IPS-18a (cell line): ENCODE results near the gene PRMT1.

Experiments used
- H3K27ac ChIP-seq: one replicate; pipeline ENCODE4 v1.5.1; 2013; ENCODE audit warnings: low read length
- H3K27me3 ChIP-seq: one replicate; pipeline ENCODE4 v1.6.1; 2013; ENCODE audit warnings: mild to moderate bottlenecking, low read length; ENCODE audit not compliant: control insufficient read depth, insufficient read depth
- H3K36me3 ChIP-seq: one replicate; pipeline ENCODE4 v1.6.1; 2013; ENCODE audit warnings: low read depth, low read length; ENCODE audit not compliant: control insufficient read depth
- H3K4me1 ChIP-seq: one replicate; pipeline ENCODE4 v1.6.1; 2013; ENCODE audit warnings: low read depth, low read length; ENCODE audit not compliant: control insufficient read depth
- H3K4me3 ChIP-seq: one replicate; pipeline ENCODE4 v1.5.1; 2013; ENCODE audit warnings: low read length
- H3K9ac ChIP-seq: one replicate; pipeline ENCODE4 v1.6.1; 2013; ENCODE audit warnings: mild to moderate bottlenecking, low read length, moderate library complexity
- H3K9me3 ChIP-seq: one replicate; pipeline ENCODE4 v1.6.1; 2013; ENCODE audit warnings: low read depth, low read length; ENCODE audit not compliant: control insufficient read depth

The PRMT1 gene

DNA sequence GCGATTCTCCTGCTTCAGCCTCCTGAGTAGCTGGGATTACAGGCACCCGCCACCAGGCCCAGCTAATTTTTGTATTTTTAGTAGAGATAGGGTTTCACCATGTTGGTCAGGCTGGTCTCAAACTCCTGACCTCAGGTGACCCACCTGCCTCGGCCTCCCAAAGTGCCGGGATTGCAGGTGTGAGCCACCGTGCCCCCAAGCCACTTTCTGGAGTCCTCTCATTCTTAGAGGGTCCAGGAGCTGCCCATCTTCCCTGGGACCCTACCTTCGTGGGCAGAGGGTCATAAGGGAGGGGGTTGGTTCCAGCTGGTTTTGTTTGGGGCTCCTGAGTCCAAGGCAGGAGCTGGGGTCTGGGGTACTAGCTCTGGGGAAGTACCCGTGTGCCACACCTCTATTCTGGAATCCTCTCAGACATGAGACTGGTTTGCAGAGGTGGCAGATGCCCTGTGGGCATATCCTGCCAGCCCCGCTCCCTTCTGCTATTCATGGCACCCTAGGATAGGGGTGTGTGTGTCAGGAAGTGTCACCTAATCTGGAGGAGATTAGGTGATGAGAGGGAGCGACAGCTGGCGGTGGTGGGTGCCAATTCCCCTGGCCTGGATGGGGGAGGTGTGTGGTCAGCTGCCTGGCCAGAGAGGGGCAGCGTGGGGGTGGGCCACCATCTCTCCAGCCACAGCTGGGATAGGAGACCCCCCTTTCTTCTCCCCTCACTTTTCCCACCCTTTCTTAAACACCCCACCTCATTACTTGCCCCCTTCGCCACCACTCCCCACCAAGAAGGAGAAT lies 2.1 kb downstream of the PRMT1 start:
- H3K36me3 ChIP-seq = peaks cover 32% of the 10 kb centered on the region
- H3K27ac ChIP-seq = no peak overlapping the region
- no peaks in the 10 kb centered on the region for H3K27me3 ChIP-seq
- H3K9ac ChIP-seq = no peak overlapping the region
- H3K9me3 ChIP-seq = no peaks in the 10 kb centered on the region
- peak overlapping the region; percentile 98 for H3K4me3 ChIP-seq
- H3K4me1 ChIP-seq = peaks cover 14% of the 10 kb centered on the region

DNA sequence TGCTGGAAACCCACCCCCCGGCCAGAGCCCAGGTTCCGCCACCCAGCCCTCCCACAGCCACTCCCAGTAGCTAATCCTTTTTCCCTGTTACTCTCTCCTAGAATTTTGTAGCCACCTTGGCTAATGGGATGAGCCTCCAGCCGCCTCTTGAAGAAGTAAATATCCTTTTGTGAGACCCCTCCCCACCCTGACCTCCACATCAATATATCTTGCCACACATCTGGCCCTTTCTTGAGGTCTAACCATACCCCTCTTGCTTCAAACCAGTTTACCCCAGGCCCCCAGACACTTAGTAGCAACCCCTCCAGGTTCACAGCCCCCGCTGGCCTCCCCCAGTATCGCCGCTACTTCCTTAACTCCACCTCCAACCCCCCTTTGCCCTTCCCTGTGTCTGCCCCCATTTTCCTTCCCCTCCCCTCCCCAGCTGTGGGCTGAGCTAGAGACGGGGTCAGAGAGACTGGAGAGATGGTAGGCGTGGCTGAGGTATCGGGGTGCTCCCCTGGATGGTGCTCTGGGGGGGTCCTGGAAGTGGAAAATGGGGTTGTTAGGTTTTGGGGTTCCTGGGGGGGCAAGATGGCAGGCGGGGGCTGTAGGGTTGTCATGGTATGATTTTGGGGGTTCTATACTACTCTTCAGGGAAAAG lies 2.8 kb downstream of the PRMT1 start:
- H3K4me3 ChIP-seq = peak overlapping the region; percentile 43
- H3K36me3 ChIP-seq = peaks cover 38% of the 10 kb centered on the region
- no peaks in the 10 kb centered on the region for H3K9me3 ChIP-seq
- peak overlapping the region; percentile 18 for H3K9ac ChIP-seq
- peak overlapping the region; percentile 71 for H3K27ac ChIP-seq
- peaks cover 14% of the 10 kb centered on the region for H3K4me1 ChIP-seq
- H3K27me3 ChIP-seq = no peaks in the 10 kb centered on the region

DNA sequence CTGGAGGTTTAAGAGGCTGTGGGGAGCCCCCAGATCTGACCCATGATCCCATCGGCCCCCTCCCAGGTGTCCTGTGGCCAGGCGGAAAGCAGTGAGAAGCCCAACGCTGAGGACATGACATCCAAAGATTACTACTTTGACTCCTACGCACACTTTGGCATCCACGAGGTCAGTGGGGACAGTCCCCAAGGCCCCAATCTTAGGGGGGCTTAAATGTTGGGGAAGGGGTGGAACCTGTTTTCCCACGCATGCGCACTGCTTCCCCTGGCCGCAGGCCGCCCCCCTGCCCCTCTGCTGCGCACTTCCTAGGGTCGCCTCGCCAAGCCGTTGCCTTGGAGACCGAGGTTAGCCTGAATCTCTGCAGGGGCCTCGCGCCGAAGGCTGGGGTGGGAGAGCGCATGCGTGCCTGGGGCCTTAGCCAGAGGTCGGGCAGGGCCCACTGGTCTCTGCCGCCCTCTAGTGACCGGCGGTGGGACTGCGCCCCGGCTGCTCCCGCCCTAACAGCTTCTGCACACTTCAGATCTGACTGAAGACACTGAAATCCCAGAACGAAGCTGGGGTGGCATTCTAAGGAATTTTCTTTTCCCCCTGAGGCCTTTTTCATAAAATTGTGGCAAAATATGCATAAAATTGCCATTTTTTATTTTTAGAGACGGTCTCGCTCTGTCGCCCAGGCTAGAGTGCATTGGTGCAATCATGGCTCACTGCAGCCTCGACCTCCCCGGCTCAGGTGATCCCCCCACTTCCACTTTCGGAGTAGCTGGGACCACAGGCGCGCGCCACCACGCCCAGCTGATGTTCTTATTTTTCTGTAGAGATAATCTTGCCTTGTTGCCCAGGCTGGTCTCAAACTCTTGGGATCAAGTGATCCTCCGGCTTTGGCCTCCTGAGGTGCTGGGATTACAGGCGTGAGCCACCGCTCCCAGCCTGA lies 3.6 kb downstream of the PRMT1 start:
- H3K9me3 ChIP-seq = no peaks in the 10 kb centered on the region
- peak overlapping the region; percentile 18 for H3K9ac ChIP-seq
- H3K27me3 ChIP-seq = no peaks in the 10 kb centered on the region
- H3K27ac ChIP-seq = peak overlapping the region; percentile 71
- peaks cover 46% of the 10 kb centered on the region for H3K36me3 ChIP-seq
- peaks cover 14% of the 10 kb centered on the region for H3K4me1 ChIP-seq
- H3K4me3 ChIP-seq = peak overlapping the region; percentile 43

DNA sequence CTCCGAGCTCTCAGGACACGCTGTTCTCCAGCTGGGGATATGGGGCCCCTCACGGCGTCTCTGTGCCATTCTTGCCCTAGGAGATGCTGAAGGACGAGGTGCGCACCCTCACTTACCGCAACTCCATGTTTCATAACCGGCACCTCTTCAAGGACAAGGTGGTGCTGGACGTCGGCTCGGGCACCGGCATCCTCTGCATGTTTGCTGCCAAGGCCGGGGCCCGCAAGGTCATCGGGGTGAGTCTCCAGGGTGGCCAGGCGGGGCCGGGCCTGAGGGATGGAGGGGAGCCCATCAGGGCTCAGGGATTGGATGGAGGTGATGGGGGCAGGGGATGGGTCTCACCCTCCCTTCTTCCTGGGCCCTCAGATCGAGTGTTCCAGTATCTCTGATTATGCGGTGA lies 4.8 kb downstream of the PRMT1 start:
- no peak overlapping the region for H3K27ac ChIP-seq
- peaks cover 14% of the 10 kb centered on the region for H3K4me1 ChIP-seq
- H3K4me3 ChIP-seq = no peak overlapping the region
- no peaks in the 10 kb centered on the region for H3K27me3 ChIP-seq
- H3K9me3 ChIP-seq = no peaks in the 10 kb centered on the region
- peaks cover 54% of the 10 kb centered on the region for H3K36me3 ChIP-seq
- H3K9ac ChIP-seq = no peak overlapping the region

DNA sequence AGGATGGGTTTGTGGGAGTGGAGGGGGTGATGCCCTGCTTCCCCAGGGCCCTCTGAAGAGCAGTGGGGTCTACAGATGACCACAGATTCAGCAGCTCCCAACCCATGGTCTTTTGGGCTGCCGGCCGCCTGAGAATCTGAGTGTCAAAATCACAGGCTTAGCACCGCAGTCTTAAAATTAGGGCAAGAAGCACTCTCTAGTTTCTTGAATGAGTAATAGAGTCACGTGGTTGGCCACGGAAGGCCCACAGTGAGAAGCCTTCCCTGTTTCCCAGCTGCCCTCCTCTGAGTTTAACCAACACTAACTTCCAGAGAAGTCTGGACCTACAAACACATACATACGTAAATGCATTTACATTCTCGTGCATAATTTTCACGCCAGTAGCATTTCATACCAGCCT lies 5.2 kb downstream of the PRMT1 start:
- H3K36me3 ChIP-seq = peaks cover 59% of the 10 kb centered on the region

DNA sequence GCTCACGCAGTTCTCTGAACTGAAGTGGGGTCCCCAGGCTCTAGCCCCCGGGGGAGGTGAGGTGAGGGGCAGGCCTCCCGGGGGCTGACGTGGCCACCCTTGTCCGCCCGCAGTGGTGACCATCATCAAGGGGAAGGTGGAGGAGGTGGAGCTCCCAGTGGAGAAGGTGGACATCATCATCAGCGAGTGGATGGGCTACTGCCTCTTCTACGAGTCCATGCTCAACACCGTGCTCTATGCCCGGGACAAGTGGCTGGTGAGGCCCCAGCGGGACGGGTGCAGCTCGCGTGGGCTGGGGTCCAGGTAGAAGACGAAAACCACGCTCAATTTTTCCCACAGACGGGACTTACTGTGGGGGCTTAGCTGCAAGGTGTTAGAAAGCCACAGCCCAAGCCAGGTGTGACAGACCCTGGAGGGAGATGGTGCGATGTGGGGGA lies 6.8 kb downstream of the PRMT1 start:
- H3K4me1 ChIP-seq = peaks cover 14% of the 10 kb centered on the region
- H3K9me3 ChIP-seq = no peaks in the 10 kb centered on the region
- H3K9ac ChIP-seq = no peak overlapping the region
- H3K27me3 ChIP-seq = no peaks in the 10 kb centered on the region
- peaks cover 69% of the 10 kb centered on the region for H3K36me3 ChIP-seq
- H3K4me3 ChIP-seq = no peak overlapping the region
- H3K27ac ChIP-seq = no peak overlapping the region

More for the DNA sequence above, 5.2 kb downstream of the PRMT1 start:
- Histone ChIP-seq H3K9me3 (no peaks in the 10 kb centered on the region), H3K4me1 (peaks cover 14% of the 10 kb centered on the region), H3K9ac (no peak overlapping the region), H3K27me3 (no peaks in the 10 kb centered on the region), H3K4me3 (no peak overlapping the region), H3K27ac (no peak overlapping the region)

DNA sequence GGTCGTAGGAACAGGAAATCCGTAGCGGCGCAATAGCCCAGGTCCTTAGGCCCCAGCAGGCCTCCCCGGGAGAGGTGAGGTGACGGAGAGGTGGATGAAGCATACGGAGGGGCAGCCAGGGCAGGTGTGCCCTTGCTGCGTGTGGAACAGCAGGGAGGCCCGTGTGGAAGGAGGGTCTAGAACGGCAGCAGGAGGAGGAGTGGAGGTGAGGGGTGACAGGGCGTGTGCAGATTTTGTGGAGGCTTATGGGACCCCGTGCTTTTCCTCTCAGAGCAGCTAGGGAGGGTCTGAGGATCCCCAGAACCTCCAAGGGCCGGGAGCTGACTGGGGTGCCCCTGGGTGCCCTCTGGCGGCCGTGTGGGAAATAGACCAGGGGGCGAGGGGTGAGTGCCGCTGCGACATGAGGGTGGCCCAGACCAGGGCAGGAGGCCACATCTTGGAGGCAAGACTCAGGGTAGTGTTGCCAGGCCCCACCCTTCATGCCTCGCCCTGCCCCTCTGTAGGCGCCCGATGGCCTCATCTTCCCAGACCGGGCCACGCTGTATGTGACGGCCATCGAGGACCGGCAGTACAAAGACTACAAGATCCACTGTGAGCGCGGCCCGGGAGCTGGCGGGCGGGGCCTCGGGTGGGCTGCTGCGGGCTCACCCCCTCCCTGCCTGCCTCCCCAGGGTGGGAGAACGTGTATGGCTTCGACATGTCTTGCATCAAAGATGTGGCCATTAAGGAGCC lies 7.3 kb downstream of the PRMT1 start:
- peaks cover 69% of the 10 kb centered on the region for H3K36me3 ChIP-seq
- no peak overlapping the region for H3K27ac ChIP-seq
- H3K9me3 ChIP-seq = no peaks in the 10 kb centered on the region
- H3K9ac ChIP-seq = no peak overlapping the region
- peaks cover 10% of the 10 kb centered on the region for H3K4me1 ChIP-seq
- no peak overlapping the region for H3K4me3 ChIP-seq
- H3K27me3 ChIP-seq = no peaks in the 10 kb centered on the region

DNA sequence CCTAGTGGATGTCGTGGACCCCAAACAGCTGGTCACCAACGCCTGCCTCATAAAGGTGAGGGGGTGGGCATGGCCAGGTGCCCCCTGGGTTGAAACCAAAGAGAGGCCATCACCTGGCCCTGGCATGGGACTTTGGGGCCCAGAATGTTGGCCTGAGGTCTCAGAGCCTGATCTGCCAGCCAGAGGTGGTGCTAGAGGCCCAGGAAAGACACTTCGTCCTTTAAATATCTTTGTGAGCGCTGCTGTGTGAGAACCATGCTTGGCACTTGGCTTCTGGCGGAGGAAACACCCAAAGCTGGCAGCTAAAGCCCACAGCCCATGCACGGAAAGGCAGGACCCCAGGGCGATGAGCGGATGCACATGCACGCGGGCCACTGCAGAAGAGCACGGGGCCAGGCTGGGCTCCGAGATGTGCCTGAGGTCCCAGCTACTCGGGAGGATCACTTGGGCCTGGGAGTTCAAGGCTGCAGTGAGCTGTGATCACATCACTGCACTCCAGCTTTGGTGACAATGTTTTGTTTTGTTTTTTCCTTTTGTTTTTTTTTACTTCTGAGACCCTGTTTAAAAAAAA lies 8.0 kb downstream of the PRMT1 start:
- Histone ChIP-seq H3K27ac (no peak overlapping the region), H3K9me3 (no peaks in the 10 kb centered on the region), H3K4me3 (no peak overlapping the region), H3K9ac (no peak overlapping the region), H3K4me1 (peaks cover 4% of the 10 kb centered on the region), H3K27me3 (no peaks in the 10 kb centered on the region), H3K36me3 (peaks cover 69% of the 10 kb centered on the region)

DNA sequence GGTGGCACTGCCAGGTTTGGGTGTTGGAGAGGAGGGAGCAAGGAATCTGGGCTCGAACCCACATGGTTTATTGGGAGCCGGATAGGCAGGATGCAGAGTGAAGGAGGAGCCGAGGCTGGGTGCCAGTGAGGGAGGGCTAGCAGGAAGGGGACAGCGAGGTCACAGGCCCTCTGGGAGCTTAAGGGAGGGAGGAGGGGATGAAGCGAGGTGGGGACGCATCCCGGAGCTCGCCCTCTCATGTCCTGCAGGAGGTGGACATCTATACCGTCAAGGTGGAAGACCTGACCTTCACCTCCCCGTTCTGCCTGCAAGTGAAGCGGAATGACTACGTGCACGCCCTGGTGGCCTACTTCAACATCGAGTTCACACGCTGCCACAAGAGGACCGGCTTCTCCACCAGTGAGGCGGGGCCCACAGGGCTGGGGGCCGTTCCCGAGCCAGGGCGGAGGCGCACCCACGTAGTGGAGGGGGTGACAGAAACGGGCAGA lies 8.8 kb downstream of the PRMT1 start:
- H3K36me3 ChIP-seq = peaks cover 68% of the 10 kb centered on the region
- no peak overlapping the region for H3K27ac ChIP-seq
- no peaks in the 10 kb centered on the region for H3K4me1 ChIP-seq
- H3K9me3 ChIP-seq = no peaks in the 10 kb centered on the region
- no peaks in the 10 kb centered on the region for H3K27me3 ChIP-seq
- no peak overlapping the region for H3K9ac ChIP-seq
- no peak overlapping the region for H3K4me3 ChIP-seq

DNA sequence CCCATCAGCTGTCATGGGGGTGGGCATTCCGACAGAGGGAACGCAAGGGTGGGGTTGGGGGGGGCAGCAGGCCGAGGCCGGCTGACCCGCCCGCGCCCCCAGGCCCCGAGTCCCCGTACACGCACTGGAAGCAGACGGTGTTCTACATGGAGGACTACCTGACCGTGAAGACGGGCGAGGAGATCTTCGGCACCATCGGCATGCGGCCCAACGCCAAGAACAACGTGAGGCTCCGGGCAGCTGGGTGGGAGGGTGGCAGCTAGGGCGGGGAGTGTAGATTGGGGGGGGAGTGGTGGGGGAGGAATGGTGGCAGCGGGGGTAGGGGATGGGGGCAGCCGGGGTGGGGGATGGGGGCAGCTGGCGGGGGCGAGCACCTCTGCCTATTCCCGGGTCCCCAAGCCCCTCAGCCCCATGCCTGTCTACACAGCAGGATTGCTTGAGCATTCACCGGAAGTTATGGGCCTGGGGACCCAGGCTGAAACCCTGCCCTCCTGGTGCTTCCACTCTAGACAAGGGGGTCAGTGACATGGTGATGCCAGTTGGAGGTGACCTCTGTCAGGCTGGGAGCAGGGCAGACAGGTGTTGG lies 9.5 kb downstream of the PRMT1 start:
- H3K4me1 ChIP-seq = no peaks in the 10 kb centered on the region
- no peak overlapping the region for H3K4me3 ChIP-seq
- no peak overlapping the region for H3K9ac ChIP-seq
- no peaks in the 10 kb centered on the region for H3K9me3 ChIP-seq
- no peak overlapping the region for H3K27ac ChIP-seq
- H3K36me3 ChIP-seq = peaks cover 63% of the 10 kb centered on the region
- no peaks in the 10 kb centered on the region for H3K27me3 ChIP-seq
